HG02588 (cell line): ENCODE measurements around the gene ALPK3.
"Not testable (repeated sequence)": the region's sequence is repeated elsewhere in the genome, so short reads cannot be mapped to it uniquely, and the experiment has no call there.

Source experiments
- ATAC-seq: cut with Tn5 transposase; IDR thresholded peaks from one replicate; pipeline ENCODE4 v1.9.1; 2021; ENCODE audit warnings: mild to moderate bottlenecking, moderate library complexity; ENCODE audit not compliant: unreplicated experiment

ALPK3 gene

DNA sequence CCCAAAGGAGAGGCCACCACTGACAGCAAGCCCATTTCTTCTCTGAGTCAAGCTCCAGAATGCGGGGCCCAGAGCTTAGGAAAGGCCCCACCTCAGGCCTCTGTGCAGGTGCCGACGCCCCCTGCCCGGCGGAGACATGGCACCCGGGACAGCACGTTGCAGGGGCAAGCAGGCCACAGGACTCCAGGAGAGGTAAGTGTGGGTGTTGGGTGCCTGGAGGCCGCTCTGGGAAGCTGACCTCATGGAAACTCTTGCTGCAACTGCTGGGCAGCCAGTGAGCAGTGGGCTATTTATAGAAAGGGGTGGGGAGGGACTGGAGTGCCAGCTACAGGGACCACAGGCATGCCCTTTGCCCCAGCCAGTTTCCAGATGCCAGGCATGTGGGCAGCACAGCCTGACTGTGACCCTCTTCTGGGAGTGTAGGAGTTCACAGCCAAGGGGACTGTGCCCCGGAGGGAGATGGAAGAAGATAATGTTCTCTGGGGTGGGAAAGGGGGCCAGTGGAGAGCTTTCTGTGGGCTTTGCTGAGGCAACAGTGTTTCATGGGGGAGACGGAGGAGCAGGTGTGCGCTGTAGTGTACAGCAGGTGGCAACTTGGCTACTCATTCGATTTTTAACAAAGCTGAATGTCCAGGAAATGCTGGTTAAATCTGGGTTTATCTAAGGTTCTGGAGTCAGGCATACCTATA lies 23.7 kb downstream of the ALPK3 start:
- no peak for ATAC-seq

- no peak for ATAC-seq
Measured at GRCh38 chr15:84842781-84843180, 25.6 kb downstream of the ALPK3 start.

DNA sequence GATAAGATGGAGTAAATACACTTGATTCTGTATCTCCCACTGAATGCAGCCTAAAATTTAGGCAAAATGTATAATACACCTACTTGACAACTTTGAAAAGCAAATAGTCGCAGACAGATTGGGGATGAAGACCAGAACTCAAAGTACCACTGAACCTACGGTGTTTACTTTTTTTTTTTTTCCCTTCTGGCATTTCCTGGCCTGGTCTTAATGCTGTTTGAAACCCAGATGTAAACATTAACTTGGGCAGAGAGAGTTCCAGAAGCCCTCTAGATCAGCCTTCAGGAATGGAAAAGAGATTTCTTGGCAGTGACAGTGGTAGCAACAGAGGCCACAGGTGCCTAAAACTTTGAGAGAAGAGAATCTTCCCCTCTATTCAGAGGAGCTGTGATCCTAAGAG lies 27.8 kb downstream of the ALPK3 start:
- no peak for ATAC-seq

GRCh38 chr15:84845631-84846030 lies 28.5 kb downstream of the ALPK3 start:
- ATAC-seq: not testable (repeated sequence)

DNA sequence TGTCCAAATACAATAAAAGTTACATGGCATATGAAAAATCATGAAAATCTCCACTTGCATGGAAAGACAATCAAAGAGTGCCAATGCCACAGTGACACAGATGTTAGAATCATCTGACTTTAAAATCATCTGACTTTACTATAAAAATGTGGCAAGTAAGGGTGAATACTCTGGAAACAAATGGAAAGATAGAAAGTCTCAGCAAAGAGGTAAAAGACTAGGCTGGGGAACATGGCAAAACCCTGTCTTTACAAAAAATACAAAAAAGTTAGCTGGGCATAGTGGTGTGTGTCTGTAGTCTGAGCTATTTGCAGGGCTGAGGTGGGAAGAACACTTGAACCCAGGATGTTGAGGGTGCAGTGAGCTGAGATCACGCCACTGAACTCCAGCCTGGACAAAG lies 29.1 kb downstream of the ALPK3 start:
- no peak for ATAC-seq

DNA sequence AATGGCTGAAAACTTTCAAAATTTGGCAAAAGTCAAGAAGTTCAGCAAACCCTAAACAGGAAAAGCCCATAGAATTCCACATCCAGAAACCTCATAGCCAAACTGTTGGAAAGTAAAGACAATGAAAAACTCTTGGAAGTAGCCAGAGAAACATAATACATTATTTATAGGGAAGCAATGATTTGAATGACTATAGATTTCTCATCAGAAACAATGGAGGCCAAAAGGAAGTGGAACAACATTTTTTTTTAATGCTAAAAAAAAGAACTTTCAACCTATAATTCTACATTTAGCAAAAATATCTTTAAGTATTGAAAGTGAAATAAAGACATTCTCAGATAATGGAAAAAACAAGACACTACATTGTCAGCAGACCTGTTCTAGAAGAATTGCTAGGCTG lies 30.2 kb downstream of the ALPK3 start:
- ATAC-seq: no peak

DNA sequence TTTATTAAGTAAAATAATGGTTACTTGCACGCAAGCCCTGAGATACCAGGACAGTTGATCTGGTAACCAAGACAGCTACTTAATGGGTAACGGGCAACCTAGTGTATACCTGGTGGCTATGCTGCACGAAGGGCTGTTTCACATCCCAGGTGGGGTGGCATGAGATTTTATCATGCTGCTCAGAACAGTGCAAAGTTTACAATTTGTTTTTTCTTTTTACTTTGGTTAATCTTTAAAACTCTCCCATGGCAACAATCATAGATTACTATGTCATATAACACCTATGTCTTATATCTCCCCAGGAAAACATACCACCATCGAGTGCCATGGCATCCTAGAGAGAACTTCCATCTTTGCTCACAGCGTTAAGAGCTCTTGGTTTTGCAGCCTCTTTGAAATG lies 35.1 kb downstream of the ALPK3 start:
- ATAC-seq: no peak

DNA sequence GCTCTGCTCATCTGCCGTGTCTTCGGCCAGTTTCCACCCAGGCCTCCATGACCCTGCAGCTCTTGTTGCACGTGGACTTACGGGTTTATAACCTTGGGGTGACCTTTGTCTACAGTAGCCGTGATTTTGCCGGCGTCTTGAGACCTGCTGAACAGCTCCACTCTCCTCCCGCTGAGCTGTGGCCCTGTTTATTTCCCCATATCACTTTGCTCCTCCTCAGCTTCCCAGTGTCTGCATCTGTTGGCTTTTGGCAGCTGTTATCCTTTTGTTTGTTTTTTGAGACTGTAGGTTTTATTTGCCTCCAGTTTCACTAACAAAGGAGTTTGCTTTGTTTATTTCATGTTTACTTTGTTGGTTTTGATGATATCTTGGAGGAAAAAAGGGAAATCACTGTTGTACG lies 38.0 kb downstream of the ALPK3 start:
- ATAC-seq: no peak

GRCh38 chr15:84855765-84856164 lies 38.6 kb downstream of the ALPK3 start:
- no peak for ATAC-seq

- ATAC-seq: no peak
Measured at GRCh38 chr15:84856731-84857417, 39.7 kb downstream of the ALPK3 start.

DNA sequence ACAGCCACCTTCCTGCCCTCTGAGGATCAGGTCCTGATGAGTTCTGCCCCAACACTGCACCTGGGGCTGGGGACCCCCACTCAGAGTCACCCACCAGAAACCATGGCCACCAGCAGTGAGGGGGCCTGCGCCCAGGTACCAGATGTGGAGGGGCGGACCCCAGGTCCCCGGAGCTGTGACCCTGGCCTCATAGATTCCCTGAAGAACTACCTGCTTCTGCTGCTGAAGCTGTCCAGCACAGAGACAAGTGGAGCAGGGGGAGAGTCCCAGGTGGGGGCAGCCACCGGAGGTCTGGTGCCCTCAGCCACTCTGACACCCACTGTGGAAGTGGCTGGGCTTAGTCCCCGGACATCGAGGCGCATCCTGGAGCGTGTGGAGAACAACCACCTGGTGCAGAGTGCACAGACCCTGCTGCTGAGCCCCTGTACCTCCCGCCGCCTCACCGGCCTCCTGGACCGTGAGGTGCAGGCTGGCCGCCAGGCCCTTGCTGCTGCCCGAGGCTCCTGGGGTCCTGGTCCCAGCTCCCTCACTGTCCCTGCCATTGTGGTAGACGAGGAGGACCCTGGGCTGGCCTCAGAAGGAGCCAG lies 40.4 kb downstream of the ALPK3 start:
- ATAC-seq: no peak

GRCh38 chr15:84858231-84858630 lies 41.1 kb downstream of the ALPK3 start:
- ATAC-seq: no peak

DNA sequence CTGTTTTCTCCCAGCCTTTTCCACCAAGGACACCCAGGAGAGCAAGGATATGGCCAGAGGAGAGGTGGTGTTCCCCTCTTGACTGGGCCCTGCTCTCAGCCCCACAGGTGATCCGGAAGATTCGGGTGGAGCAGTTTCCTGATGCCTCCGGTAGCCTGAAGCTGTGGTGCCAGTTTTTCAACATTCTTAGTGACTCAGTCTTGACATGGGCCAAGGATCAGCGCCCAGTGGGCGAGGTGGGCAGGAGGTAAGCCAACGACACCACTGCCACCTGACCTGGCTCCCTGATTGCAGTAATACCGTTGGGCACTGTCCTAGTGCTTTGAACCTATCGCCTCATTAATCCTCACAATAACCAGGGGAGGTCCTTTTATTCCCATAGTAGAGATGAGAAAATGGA lies 42.0 kb downstream of the ALPK3 start:
- no peak for ATAC-seq

GRCh38 chr15:84859651-84860050 lies 42.5 kb downstream of the ALPK3 start:
- no peak for ATAC-seq

- no peak for ATAC-seq
Measured at GRCh38 chr15:84861781-84862180, 44.6 kb downstream of the ALPK3 start.

DNA sequence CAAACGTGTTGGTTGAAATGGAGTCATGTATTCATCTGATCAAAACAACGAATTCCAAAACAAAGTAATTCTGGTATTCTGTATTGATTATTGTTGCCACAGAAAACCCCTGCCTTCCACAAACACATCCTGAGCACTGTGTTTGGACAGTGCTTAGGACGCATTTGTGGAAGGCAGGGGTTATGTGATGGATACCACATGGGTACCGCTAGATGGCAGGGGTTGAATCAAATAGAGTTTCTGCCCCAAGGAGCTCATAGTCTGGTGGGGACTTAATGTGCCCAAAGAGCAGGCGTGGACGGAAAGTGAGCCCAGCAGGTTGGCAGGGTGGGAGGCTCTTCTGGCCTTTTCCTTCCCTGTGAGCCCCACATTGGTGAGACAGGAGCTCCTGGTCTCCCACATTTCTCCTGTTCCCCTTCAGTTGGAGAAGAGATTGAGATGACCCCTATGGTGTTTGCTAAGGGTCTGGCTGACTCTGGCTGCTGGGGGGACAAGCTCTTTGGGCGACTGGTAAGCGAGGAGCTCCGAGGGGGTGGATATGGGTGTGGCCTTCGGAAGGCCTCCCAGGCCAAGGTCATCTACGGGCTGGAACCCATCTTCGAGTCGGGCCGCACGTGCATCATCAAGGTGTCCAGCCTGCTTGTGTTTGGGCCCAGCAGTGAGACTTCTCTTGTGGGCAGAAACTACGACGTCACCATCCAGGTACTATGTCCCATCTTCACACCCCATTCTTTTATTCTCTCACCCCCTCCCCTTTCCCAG lies 45.2 kb downstream of the ALPK3 start:
- no peak for ATAC-seq

DNA sequence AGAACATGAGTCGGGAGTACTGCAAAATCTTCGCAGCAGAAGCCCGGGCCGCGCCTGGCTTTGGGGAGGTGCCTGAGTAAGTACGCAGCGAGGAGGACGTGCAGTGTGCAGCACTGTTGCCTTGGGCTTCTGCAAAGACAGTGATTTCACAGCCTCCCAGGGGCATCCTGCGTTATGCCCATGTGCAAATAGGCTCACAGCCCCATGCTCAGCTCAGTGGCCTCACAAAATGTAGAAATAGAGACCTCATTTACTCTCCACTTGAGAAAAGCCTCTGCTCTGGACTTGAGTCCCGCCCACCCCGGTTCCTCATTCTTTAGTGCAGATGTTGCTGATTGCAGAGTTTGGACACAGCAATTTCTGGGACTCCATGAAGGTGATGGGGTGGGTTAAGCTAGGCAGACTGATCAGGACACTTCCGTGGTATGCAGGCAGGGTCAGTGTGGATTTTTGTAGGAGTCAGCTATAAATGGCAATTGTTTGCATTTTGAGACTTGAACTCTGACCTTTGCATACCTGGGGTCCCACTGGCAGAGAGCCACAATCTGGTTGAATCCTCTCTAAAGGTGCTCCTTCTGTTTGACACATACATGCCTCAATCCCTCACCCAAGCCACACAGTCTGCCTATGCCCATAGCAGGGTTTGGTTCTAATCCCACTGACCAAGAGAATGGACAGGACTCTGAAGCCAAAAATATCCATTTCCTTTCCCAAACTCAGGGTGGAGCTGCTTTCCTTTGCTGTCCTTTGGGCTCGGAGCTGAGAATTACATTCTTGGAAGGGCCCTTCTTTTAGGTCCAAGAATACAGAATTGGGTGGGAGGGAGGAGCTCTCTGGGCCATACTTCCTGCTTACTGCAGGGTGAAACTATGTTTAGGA lies 46.6 kb downstream of the ALPK3 start:
- no peak for ATAC-seq

GRCh38 chr15:84864444-84864795 lies 47.3 kb downstream of the ALPK3 start:
- ATAC-seq: no peak

GRCh38 chr15:84865074-84865569 lies 48.0 kb downstream of the ALPK3 start:
- ATAC-seq: no peak

- no peak for ATAC-seq
Measured at GRCh38 chr15:84868037-84868880, 51.1 kb downstream of the ALPK3 start.
